Measurements from ENCODE around the gene CDH4.

The CDH4 gene

GRCh38 chr20:61889659-61890058 lies 637.6 kb downstream of the CDH4 start:
- TF ChIP-seq CTCF (IDR thresholded peaks at IDR 0.05; ENCODE audit: control extremely low read depth, extremely low read depth, low read depth, missing control alignments): no peak
- ChIA-PET POLR2A (no interaction called here), CTCF (no interaction called here)

GRCh38 chr20:61890210-61890609 lies 638.1 kb downstream of the CDH4 start:
- DNase-seq (ENCODE audit: extremely low spot score): no peak
- no peak for TF ChIP-seq CTCF (IDR thresholded peaks at IDR 0.05; ENCODE audit: control extremely low read depth, extremely low read depth, low read depth, missing control alignments)
- POLR2A ChIA-PET: no interaction called here
- CTCF ChIA-PET: no interaction called here

More at GRCh38 chr20:61889659-61890058, 637.6 kb downstream of the CDH4 start:
- no peak for DNase-seq (ENCODE audit: extremely low spot score)

- no peak for DNase-seq (ENCODE audit: extremely low spot score)
- CTCF ChIA-PET: interaction anchor here (1.2 to 1.5 kb wide), 2 partner anchors 1680 to 1682 kb away, joined by 3 to 9 read pairs; no protein-coding TSS in a partner anchor
- TF ChIP-seq CTCF (IDR thresholded peaks at IDR 0.05; ENCODE audit: control extremely low read depth, extremely low read depth, low read depth, missing control alignments): no peak
- POLR2A ChIA-PET: no interaction called here
Observed at GRCh38 chr20:61891476-61891875, 639.4 kb downstream of the CDH4 start.

- POLR2A ChIA-PET: no interaction called here
- DNase-seq (ENCODE audit: extremely low spot score): no peak
- CTCF ChIA-PET: interaction anchor here (1.2 to 1.5 kb wide), 3 partner anchors 20 to 1683 kb away, joined by 3 to 9 read pairs (median 4); no protein-coding TSS in a partner anchor
- no peak for TF ChIP-seq CTCF (IDR thresholded peaks at IDR 0.05; ENCODE audit: control extremely low read depth, extremely low read depth, low read depth, missing control alignments)
Observed at GRCh38 chr20:61891916-61892649, 640.0 kb downstream of the CDH4 start.

GRCh38 chr20:61895016-61895415 lies 643.0 kb downstream of the CDH4 start:
- no peak for TF ChIP-seq CTCF (IDR thresholded peaks at IDR 0.05; ENCODE audit: control extremely low read depth, extremely low read depth, low read depth, missing control alignments)
- POLR2A ChIA-PET: no interaction called here
- CTCF ChIA-PET: no interaction called here
- no peak for DNase-seq (ENCODE audit: extremely low spot score)

- ChIA-PET CTCF (interaction anchor here (1.2 to 1.7 kb wide), 13 partner anchors 9 to 1957 kb away, joined by 3 to 14 read pairs (median 7); no protein-coding TSS in a partner anchor), POLR2A (no interaction called here)
- TF ChIP-seq CTCF (IDR thresholded peaks at IDR 0.05; ENCODE audit: control extremely low read depth, extremely low read depth, low read depth, missing control alignments): no peak
- no peak for DNase-seq (ENCODE audit: extremely low spot score)
Observed at GRCh38 chr20:61895686-61896057, 643.6 kb downstream of the CDH4 start.
